OCI-LY1 (cell line): ENCODE measurements around the gene ZER1.
"Not testable (repeated sequence)": the region's sequence is repeated elsewhere in the genome, so short reads cannot be mapped to it uniquely, and the experiment has no call there.

Source experiments
- EZH2 ChIP-seq: fragments of 200-600 bp; sonication (generic), shearing (Covaris generic); IDR thresholded peaks from 2 replicates; pipeline ENCODE4 v1.8.0; 2017; ENCODE audit warnings: borderline replicate concordance, mixed run types, mild to moderate bottlenecking, antibody characterized with exemption, low read length, moderate library complexity, mixed read lengths
- TF ChIP-seq, protein P1 (sequence below): fragments of 200-600 bp; sonication (generic), shearing (Covaris generic); IDR thresholded peaks from 2 replicates; pipeline ENCODE4 v1.5.1; 2017; ENCODE audit warnings: mild to moderate bottlenecking, antibody characterized with exemption, low read length, moderate library complexity, mixed read lengths

GRCh38 chr9:128780093-128780492 lies 8.4 kb upstream of the ZER1 start:
- TF ChIP-seq, protein P1, sequence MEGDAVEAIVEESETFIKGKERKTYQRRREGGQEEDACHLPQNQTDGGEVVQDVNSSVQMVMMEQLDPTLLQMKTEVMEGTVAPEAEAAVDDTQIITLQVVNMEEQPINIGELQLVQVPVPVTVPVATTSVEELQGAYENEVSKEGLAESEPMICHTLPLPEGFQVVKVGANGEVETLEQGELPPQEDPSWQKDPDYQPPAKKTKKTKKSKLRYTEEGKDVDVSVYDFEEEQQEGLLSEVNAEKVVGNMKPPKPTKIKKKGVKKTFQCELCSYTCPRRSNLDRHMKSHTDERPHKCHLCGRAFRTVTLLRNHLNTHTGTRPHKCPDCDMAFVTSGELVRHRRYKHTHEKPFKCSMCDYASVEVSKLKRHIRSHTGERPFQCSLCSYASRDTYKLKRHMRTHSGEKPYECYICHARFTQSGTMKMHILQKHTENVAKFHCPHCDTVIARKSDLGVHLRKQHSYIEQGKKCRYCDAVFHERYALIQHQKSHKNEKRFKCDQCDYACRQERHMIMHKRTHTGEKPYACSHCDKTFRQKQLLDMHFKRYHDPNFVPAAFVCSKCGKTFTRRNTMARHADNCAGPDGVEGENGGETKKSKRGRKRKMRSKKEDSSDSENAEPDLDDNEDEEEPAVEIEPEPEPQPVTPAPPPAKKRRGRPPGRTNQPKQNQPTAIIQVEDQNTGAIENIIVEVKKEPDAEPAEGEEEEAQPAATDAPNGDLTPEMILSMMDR = not testable (repeated sequence)
- TF ChIP-seq EZH2 = not testable (repeated sequence)
